Aorta (tissue), 5 donors: ENCODE results near the gene TBXA2R. TPM values are rescaled to one million over a fixed set of nuclear protein-coding genes. Genes with fewer than 3 reads are reported as not detected.

Experiments
- ATAC-seq: fragments of 200-7000 bp; cut with Tn5 transposase; one replicate; pipeline ENCODE4 v1.9.1; 2022; ENCODE audit warnings: moderate library complexity; ENCODE audit not compliant: low FRiP score
- DNase-seq, 2 donors: peaks; one replicate each; pipeline ENCODE4 v3.0.0-alpha.2; 2020
- H3K27ac ChIP-seq, 2 donors: one replicate each; pipeline ENCODE4 v1.5.1; 2013; ENCODE audit warnings: low read length in 2 of 2, mild to moderate bottlenecking in 2 of 2, moderate library complexity in 2 of 2, control low read depth in 1 of 2, inconsistent platforms in 1 of 2, low read depth in 1 of 2
- H3K27me3 ChIP-seq, 2 donors: one replicate each; pipeline ENCODE4 v1.6.1; 2013; ENCODE audit warnings: control low read depth in 1 of 2, low read length in 1 of 2, mild to moderate bottlenecking in 1 of 2, moderate library complexity in 1 of 2; ENCODE audit not compliant: insufficient read depth in 2 of 2, control insufficient read depth in 1 of 2
- H3K36me3 ChIP-seq, 2 donors: one replicate each; pipeline ENCODE4 v1.6.1; 2013; ENCODE audit warnings: control low read depth in 1 of 2, low read length in 1 of 2, mild to moderate bottlenecking in 1 of 2; ENCODE audit not compliant: insufficient read depth in 2 of 2, control insufficient read depth in 1 of 2
- H3K4me1 ChIP-seq, 2 donors: one replicate each; pipeline ENCODE4 v1.6.1; 2013; ENCODE audit warnings: low read length in 2 of 2, control low read depth in 1 of 2, mild to moderate bottlenecking in 1 of 2, moderate library complexity in 1 of 2; ENCODE audit not compliant: insufficient read depth in 2 of 2, control insufficient read depth in 1 of 2
- H3K4me3 ChIP-seq, 2 donors: one replicate each; pipeline ENCODE4 v1.5.1; 2013; ENCODE audit warnings: low read length in 2 of 2, control low read depth in 1 of 2, mild to moderate bottlenecking in 1 of 2
- H3K9me3 ChIP-seq: one replicate; pipeline ENCODE4 v1.6.1; 2013; ENCODE audit warnings: mild to moderate bottlenecking, low read length; ENCODE audit not compliant: control insufficient read depth
- WGBS, 2 donors: extraction: QIAGEN DNeasy Blood & Tissue Kit; methylation state at CpG; one replicate each; pipeline ENCODE4 v1.1.7; 2013; 5-methylcytosine and 5-hydroxymethylcytosine counted together
- intact Hi-C, 2 donors: fragments of 100-400 bp; cut with DNase I; formaldehyde crosslinking; loops; one replicate each; pipeline versions ENCODE4 v1.14.2 to v1.15.0; 2022
- long read RNA-seq, 2 donors: library from polyadenylated mRNA; unstranded; transcript quantifications; one replicate each; pipeline ENCODE4 v2.0.0, GENCODE V29; 2020 to 2021
- polyA plus RNA-seq, 2 donors: library from polyadenylated mRNA; stranded (reverse); fragments of 200-250 nt; gene quantifications; one replicate each; pipeline ENCODE4 v1.2.3, GENCODE V29; 2013
- total RNA-seq, 2 donors: library from RNA; stranded (reverse); fragmentation: NEBNext Ultra II Directional; extraction: Animal tissue kit (Norgen Biotek cat#: 25700); gene quantifications; one replicate each; pipeline ENCODE4 v1.2.1, GENCODE V29; 2021
- donor health status: healthy with polysubstance abuse.
- donor health status: Bipolar disorder and iron deficiency.
- donor health status: DM: no; HTN: no; CAD: no.
- donor health status: DM: no; HTN: no; CAD: no.
- donor health status: DM: yes; HTN: yes; CAD: no.

Gene TBXA2R
- total RNA-seq = 10 to 100 TPM; 36.0 to 40.5 TPM
- polyA plus RNA-seq = 10 to 100 TPM in 1 of 2 donors, 1 to 10 TPM in 1; 9.6 to 30.9 TPM
- long read RNA-seq, donor 1, transcript TBXA2R-202 (4 exons, 1,494 nt) = minor isoform, 6 of 102 reads
- long read RNA-seq, donor 1, transcript TBXA2R-201 (3 exons, 2,608 nt) = major isoform, 66 of 102 reads
- long read RNA-seq, donor 1, partial matches to known transcripts = 18 of 102 reads
- long read RNA-seq, donor 1, other reads (novel, unspliced or antisense) = 12 of 102 reads
- long read RNA-seq, donor 2, transcript TBXA2R-201 (3 exons, 2,608 nt) = major isoform, 22 of 32 reads
- long read RNA-seq, donor 2, partial matches to known transcripts = 1 of 32 reads
- long read RNA-seq, donor 2, other reads (novel, unspliced or antisense) = 5 of 32 reads

- no peaks in the 10 kb centered on the region for H3K27me3 ChIP-seq
- intact Hi-C loops = loop anchor here in 1 of 2 donors (5.0 kb wide), 1 partner anchor 34 kb away; the partner anchor contains the start of gene HMG20B
- DNase-seq (peak; percentile 90 to 95), ATAC-seq (peak; percentile 72)
- H3K4me3 ChIP-seq = peak within 1 kb of the TSS; percentile 78 to 89
- peaks cover 0 to 2% of the 10 kb centered on the region in 2 donors for H3K4me1 ChIP-seq
- H3K36me3 ChIP-seq = no peaks in the 10 kb centered on the region
- WGBS, 2 donors = 1% methylated on average over 44 to 46 of the region's 46 CpGs
- H3K9me3 ChIP-seq = no peaks in the 10 kb centered on the region
- peak within 1 kb of the TSS; percentile 65 to 98 for H3K27ac ChIP-seq
Observed at GRCh38 chr19:3606690-3607289, at the start of gene TBXA2R. TBXA2R (minus strand) TSS chr19:3606875; CDS start chr19:3600634, 6,241 bp downstream.

- Histone ChIP-seq H3K27me3 (no peaks in the 10 kb centered on the region), H3K36me3 (peaks cover 4 to 13% of the 10 kb centered on the region in 2 donors), H3K9me3 (no peaks in the 10 kb centered on the region), H3K27ac (no peak overlapping the region), H3K4me3 (no peak overlapping the region), H3K4me1 (no peaks in the 10 kb centered on the region)
- no peak for ATAC-seq
- 87 to 89% methylated on average over 36 of the region's 36 CpGs for WGBS, 2 donors
- intact Hi-C loops = no loop called here
- DNase-seq = no peak
Observed at GRCh38 chr19:3656073-3656746, 49.5 kb upstream of the TBXA2R start.

- H3K27ac ChIP-seq = no peak overlapping the region
- H3K36me3 ChIP-seq = peaks cover 4 to 12% of the 10 kb centered on the region in 2 donors
- WGBS, 2 donors = 78 to 83% methylated on average over 25 of the region's 25 CpGs
Observed at GRCh38 chr19:3655402-3656072, 48.9 kb upstream of the TBXA2R start.

GRCh38 chr19:3653865-3654513, 47.3 kb upstream of the TBXA2R start:
- Histone ChIP-seq H3K4me3 (no peak overlapping the region), H3K27ac (no peak overlapping the region), H3K27me3 (no peaks in the 10 kb centered on the region), H3K36me3 (peaks cover 4 to 11% of the 10 kb centered on the region in 2 donors), H3K4me1 (no peaks in the 10 kb centered on the region), H3K9me3 (no peaks in the 10 kb centered on the region)
- DNase-seq = no peak
- 92% methylated on average over 20 of the region's 20 CpGs for WGBS, 2 donors
- no peak for ATAC-seq
- intact Hi-C loops = no loop called here

More at GRCh38 chr19:3655402-3656072, 48.9 kb upstream of the TBXA2R start:
- Histone ChIP-seq H3K27me3 (no peaks in the 10 kb centered on the region), H3K4me1 (no peaks in the 10 kb centered on the region), H3K9me3 (no peaks in the 10 kb centered on the region), H3K4me3 (no peak overlapping the region)
- intact Hi-C loops = loop anchor here in 1 of 2 donors (1.0 kb wide), 1 partner anchor 110 kb away; no protein-coding TSS in a partner anchor
- no peak for ATAC-seq
- DNase-seq = no peak

- WGBS, 2 donors = 90 to 94% methylated on average over 36 to 37 of the region's 37 CpGs
Observed at GRCh38 chr19:3653081-3653795, 46.6 kb upstream of the TBXA2R start.

GRCh38 chr19:3652422-3652821, 45.7 kb upstream of the TBXA2R start:
- intact Hi-C loops = no loop called here
- no peaks in the 10 kb centered on the region for H3K27me3 ChIP-seq

More at GRCh38 chr19:3653081-3653795, 46.6 kb upstream of the TBXA2R start:
- no peak for DNase-seq
- Histone ChIP-seq H3K4me3 (no peak overlapping the region), H3K27ac (no peak overlapping the region), H3K4me1 (no peaks in the 10 kb centered on the region), H3K27me3 (no peaks in the 10 kb centered on the region), H3K9me3 (no peaks in the 10 kb centered on the region), H3K36me3 (peaks cover 4 to 13% of the 10 kb centered on the region in 2 donors)
- intact Hi-C loops = no loop called here
- no peak for ATAC-seq

GRCh38 chr19:3651684-3652083, 45.0 kb upstream of the TBXA2R start:
- DNase-seq = no peak
- no peak for ATAC-seq
- Histone ChIP-seq H3K4me3 (no peak overlapping the region), H3K4me1 (no peaks in the 10 kb centered on the region), H3K27ac (no peak overlapping the region), H3K27me3 (no peaks in the 10 kb centered on the region), H3K36me3 (peaks cover 0 to 10% of the 10 kb centered on the region in 2 donors), H3K9me3 (no peaks in the 10 kb centered on the region)
- intact Hi-C loops = no loop called here
- WGBS, 2 donors = 94 to 95% methylated on average over 33 of the region's 33 CpGs

More at GRCh38 chr19:3652422-3652821, 45.7 kb upstream of the TBXA2R start:
- no peak overlapping the region for H3K27ac ChIP-seq
- peaks cover 4 to 13% of the 10 kb centered on the region in 2 donors for H3K36me3 ChIP-seq
- ATAC-seq (no peak), DNase-seq (no peak)
- H3K4me3 ChIP-seq = no peak overlapping the region
- no peaks in the 10 kb centered on the region for H3K9me3 ChIP-seq
- WGBS, 2 donors = 88 to 89% methylated on average over 14 of the region's 14 CpGs
- H3K4me1 ChIP-seq = no peaks in the 10 kb centered on the region
